Aorta (tissue), 5 donors: ENCODE data around the gene ACTG2. TPM values are rescaled to one million over a fixed set of nuclear protein-coding genes. Genes with fewer than 3 reads are reported as not detected.
A peak's percentile ranks its signal among the peaks of the same experiment; 100 is the strongest.
"Not testable (repeated sequence)": the region's sequence is repeated elsewhere in the genome, so short reads cannot be mapped to it uniquely, and the experiment has no call there.

Experiments used
- ATAC-seq: fragments of 200-7000 bp; cut with Tn5 transposase; one replicate; pipeline ENCODE4 v1.9.1; 2022; ENCODE audit warnings: moderate library complexity; ENCODE audit not compliant: low FRiP score
- DNase-seq, 2 donors: peaks; one replicate each; pipeline ENCODE4 v3.0.0-alpha.2; 2020
- H3K27ac ChIP-seq, 2 donors: one replicate each; pipeline ENCODE4 v1.5.1; 2013; ENCODE audit warnings: low read length in 2 of 2, mild to moderate bottlenecking in 2 of 2, moderate library complexity in 2 of 2, control low read depth in 1 of 2, inconsistent platforms in 1 of 2, low read depth in 1 of 2
- H3K27me3 ChIP-seq, 2 donors: one replicate each; pipeline ENCODE4 v1.6.1; 2013; ENCODE audit warnings: control low read depth in 1 of 2, low read length in 1 of 2, mild to moderate bottlenecking in 1 of 2, moderate library complexity in 1 of 2; ENCODE audit not compliant: insufficient read depth in 2 of 2, control insufficient read depth in 1 of 2
- H3K36me3 ChIP-seq, 2 donors: one replicate each; pipeline ENCODE4 v1.6.1; 2013; ENCODE audit warnings: control low read depth in 1 of 2, low read length in 1 of 2, mild to moderate bottlenecking in 1 of 2; ENCODE audit not compliant: insufficient read depth in 2 of 2, control insufficient read depth in 1 of 2
- H3K4me1 ChIP-seq, 2 donors: one replicate each; pipeline ENCODE4 v1.6.1; 2013; ENCODE audit warnings: low read length in 2 of 2, control low read depth in 1 of 2, mild to moderate bottlenecking in 1 of 2, moderate library complexity in 1 of 2; ENCODE audit not compliant: insufficient read depth in 2 of 2, control insufficient read depth in 1 of 2
- H3K4me3 ChIP-seq, 2 donors: one replicate each; pipeline ENCODE4 v1.5.1; 2013; ENCODE audit warnings: low read length in 2 of 2, control low read depth in 1 of 2, mild to moderate bottlenecking in 1 of 2
- H3K9me3 ChIP-seq: one replicate; pipeline ENCODE4 v1.6.1; 2013; ENCODE audit warnings: mild to moderate bottlenecking, low read length; ENCODE audit not compliant: control insufficient read depth
- WGBS, 2 donors: extraction: QIAGEN DNeasy Blood & Tissue Kit; methylation state at CpG; one replicate each; pipeline ENCODE4 v1.1.7; 2013; 5-methylcytosine and 5-hydroxymethylcytosine counted together
- intact Hi-C, 2 donors: fragments of 100-400 bp; cut with DNase I; formaldehyde crosslinking; loops; one replicate each; pipeline versions ENCODE4 v1.14.2 to v1.15.0; 2022
- polyA plus RNA-seq, 2 donors: library from polyadenylated mRNA; stranded (reverse); fragments of 200-250 nt; gene quantifications; one replicate each; pipeline ENCODE4 v1.2.3, GENCODE V29; 2013
- total RNA-seq, 2 donors: library from RNA; stranded (reverse); fragmentation: NEBNext Ultra II Directional; extraction: Animal tissue kit (Norgen Biotek cat#: 25700); gene quantifications; one replicate each; pipeline ENCODE4 v1.2.1, GENCODE V29; 2021
- donor health status: healthy with polysubstance abuse.
- donor health status: Bipolar disorder and iron deficiency.
- donor health status: DM: no; HTN: no; CAD: no.
- donor health status: DM: no; HTN: no; CAD: no.
- donor health status: DM: yes; HTN: yes; CAD: no.

ACTG2 gene
- total and polyA plus RNA-seq, 4 donors: 119 to 1,843 (median 359) TPM

DNA sequence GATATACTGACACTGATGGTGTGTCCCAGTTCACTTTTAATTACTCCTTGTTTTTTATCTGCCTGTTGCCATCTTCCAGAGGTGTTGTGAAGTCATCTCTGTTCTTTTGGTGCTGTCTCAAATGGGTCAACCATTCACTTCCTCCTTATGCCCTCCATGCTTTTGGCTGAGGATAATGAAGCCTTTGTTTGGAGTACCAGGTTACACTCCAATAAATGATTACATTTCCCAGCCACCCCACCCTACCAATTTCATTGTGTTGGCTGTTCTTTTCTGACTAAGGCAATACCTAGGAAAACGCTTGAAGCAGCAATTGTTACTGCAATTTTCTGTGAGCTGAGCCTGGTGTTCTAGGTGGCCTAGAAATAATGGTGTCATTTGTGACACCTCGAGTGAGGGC, 29.8 kb upstream of the ACTG2 start:
- Histone ChIP-seq H3K36me3 (peaks cover 11 to 20% of the 10 kb centered on the region in 2 donors), H3K9me3 (no peaks in the 10 kb centered on the region), H3K27me3 (no peaks in the 10 kb centered on the region), H3K4me3 (no peak overlapping the region), H3K27ac (no peak overlapping the region), H3K4me1 (no peaks in the 10 kb centered on the region)
- WGBS, 2 donors: 69 to 73% methylated on average over 2 of the region's 2 CpGs
- DNase-seq (no peak), ATAC-seq (no peak)
- intact Hi-C loops: no loop called here

DNA sequence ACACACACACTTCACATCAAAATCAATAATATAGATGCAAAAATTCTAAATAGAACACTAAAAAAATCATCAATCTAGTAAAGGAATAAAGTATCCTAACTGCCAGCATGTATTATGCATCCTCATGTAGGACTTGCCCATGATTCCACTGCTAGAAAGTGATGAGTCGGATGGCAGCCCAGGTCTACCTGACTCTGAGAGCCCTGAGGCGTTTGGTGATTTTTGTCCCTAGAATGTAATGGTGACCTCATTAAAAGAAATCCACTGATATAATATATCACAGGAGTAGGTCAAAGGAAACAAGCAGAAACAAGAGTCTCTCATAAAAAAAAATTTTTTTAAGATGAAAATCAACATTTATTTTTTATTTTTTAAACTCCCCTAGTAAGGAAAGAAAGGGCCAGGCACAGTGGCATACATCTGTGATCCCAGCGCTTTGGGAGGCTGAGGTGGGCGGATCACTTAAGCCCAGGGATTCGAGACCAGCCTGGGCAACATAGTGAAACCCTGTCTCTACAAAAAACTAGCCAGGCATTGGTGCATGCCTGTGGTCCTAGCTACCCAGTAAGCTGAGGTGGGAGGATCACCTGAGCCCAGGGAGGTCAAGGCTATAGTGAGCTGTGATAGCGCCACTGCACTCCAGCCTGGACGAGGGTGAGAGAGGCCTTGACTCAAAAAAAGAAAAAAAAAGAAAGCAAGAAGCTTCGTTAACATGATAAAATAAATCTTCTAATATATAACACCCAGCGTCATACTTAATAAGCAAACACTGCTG, 24.4 kb upstream of the ACTG2 start:
- H3K27ac ChIP-seq: no peak overlapping the region

DNA sequence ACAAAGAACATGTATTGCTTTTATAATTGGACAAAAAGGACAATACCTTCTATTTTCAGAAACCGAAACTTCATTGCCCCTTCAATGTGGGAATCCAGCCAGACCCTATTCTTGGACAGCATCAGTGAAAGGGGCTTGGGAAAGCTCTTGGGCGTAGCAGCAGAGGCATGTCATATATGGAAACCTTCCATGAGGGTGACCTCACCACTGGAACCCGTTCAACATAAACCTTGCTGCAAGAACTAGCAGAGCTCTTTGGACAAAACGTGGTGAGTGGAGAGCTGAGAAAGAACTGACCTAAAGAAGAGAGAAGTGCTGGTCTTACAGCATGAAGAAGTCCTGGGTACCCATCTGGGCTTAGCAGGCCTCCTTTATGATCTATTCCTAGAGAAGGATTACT, 22.7 kb upstream of the ACTG2 start:
- Histone ChIP-seq H3K36me3 (peaks cover 5 to 6% of the 10 kb centered on the region in 2 donors), H3K4me1 (no peaks in the 10 kb centered on the region), H3K27me3 (no peaks in the 10 kb centered on the region), H3K9me3 (no peaks in the 10 kb centered on the region), H3K4me3 (no peak overlapping the region), H3K27ac (peak overlapping the region; percentile 58 to 74)
- intact Hi-C loops: loop anchor here in 1 of 2 donors (2.0 kb wide), 1 partner anchor 23 kb away; the partner anchor contains the start of gene ACTG2
- DNase-seq: peak; percentile 75 to 81
- WGBS, 2 donors: 1 to 5% methylated on average over 4 of the region's 4 CpGs
- peak; percentile 91 for ATAC-seq

More for the DNA sequence above, 24.4 kb upstream of the ACTG2 start:
- Histone ChIP-seq H3K4me3 (no peak overlapping the region), H3K9me3 (no peaks in the 10 kb centered on the region), H3K36me3 (peaks cover 7 to 13% of the 10 kb centered on the region in 2 donors), H3K27me3 (no peaks in the 10 kb centered on the region), H3K4me1 (no peaks in the 10 kb centered on the region)
- DNase-seq (no peak), ATAC-seq (no peak)
- intact Hi-C loops: no loop called here
- 78 to 81% methylated on average over 9 of the region's 9 CpGs for WGBS, 2 donors

DNA sequence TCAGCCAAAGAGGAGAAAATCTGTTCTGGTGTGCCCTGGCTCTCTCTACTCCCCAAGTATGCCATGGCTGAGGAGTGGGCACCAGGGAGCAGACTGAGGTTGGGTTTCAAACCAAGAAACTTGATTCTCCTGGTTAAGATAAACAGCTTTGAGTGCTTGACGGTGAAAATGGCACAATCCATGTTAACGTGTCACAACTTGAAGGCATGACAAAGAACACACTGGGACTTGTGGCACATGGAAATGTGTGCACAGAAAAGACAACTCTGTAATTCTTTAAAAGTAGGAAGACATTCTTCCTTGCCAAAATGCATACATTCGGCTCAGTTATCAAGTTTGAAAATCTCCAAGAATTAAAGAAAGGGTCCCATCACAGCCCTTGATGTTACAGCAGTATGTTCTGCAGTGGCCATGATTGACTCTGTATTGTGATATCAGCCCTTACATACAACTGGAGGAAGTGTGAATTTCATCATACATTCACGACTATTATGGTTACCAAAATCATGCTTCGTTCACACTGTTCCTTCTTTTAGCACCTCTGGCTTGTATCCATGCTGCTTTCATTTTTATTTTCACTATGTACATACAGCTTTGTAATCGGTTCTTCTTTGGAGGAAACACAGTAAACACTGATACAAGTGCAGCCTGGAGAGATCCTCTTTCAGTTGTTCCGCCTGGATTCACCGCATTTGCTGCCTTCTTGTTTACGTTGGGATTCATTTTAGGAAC, 15.6 kb upstream of the ACTG2 start:
- ATAC-seq (no peak), DNase-seq (no peak)
- WGBS, 2 donors: 44 to 45% methylated on average over 9 of the region's 9 CpGs
- Histone ChIP-seq H3K36me3 (no peaks in the 10 kb centered on the region), H3K27me3 (no peaks in the 10 kb centered on the region), H3K4me3 (no peak overlapping the region), H3K9me3 (no peaks in the 10 kb centered on the region), H3K27ac (no peak overlapping the region), H3K4me1 (no peaks in the 10 kb centered on the region)
- intact Hi-C loops: no loop called here

DNA sequence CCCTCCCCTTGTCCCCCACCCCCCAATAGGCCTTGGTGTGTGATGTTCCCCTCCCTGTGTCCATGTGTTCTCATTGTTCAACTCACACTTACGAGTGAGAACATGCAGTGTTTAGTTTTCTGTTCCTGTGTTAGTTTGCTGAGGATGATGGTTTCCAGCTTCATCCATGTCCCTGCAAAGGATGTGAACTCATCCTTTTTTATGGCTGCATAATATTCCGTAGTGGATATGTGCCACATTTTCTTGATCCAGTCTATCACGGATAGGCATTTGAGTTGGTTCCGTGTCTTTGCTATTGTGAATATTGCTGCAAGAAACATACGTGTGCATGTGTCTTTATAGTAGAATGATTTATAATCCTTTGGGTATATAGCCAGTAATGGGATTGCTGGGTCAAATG, 14.8 kb upstream of the ACTG2 start:
- WGBS, 2 donors: 96 to 97% methylated on average over 5 of the region's 5 CpGs
- H3K27me3 ChIP-seq, H3K9me3 ChIP-seq, H3K36me3 ChIP-seq, H3K4me1 ChIP-seq, H3K27ac ChIP-seq, ATAC-seq, intact Hi-C loops, H3K4me3 ChIP-seq, DNase-seq: not testable (repeated sequence)

DNA sequence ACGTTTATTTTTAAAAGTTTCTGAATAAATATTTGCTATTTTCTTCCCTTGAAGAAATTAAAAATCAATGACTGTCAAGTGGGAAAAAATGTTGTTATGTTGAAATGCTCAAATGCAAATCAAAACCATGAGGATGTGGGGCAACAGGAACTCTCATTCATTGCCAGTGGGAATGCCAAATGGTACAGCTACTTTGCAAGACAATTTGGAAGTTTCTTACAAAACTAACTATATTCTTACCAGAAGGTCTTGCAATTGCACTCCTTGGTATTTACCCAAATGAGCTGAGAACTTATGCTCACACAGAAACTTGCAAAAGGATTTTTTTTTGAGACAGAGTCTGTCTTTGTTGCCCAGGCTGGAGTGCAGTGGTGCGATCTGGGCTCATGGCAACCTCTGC, 7.4 kb upstream of the ACTG2 start:
- ATAC-seq: no peak
- Histone ChIP-seq H3K4me1 (no peaks in the 10 kb centered on the region), H3K4me3 (no peak overlapping the region), H3K9me3 (no peaks in the 10 kb centered on the region), H3K27ac (no peak overlapping the region), H3K27me3 (no peaks in the 10 kb centered on the region), H3K36me3 (no peaks in the 10 kb centered on the region)
- DNase-seq: no peak
- WGBS, 2 donors: 63 to 64% methylated on average over 2 of the region's 2 CpGs
- intact Hi-C loops: no loop called here

DNA sequence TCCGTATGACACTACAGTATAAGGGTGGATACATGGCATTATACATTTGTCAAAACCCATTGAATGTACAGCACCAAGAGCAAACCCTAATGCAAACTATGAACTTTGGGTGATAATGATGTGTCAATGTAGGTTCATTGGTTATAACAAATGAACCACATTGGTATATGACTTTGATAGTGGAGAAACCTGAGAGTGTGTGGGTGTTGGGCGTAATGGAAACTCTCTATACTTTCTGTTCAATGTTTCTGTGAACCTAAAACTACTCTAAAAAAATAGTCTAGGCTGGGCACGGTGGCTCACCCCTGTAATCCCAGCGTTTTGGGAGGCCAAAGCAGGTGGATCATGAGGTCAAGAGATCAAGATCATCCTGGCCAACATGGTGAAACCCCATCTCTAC, 6.5 kb upstream of the ACTG2 start:
- H3K27me3 ChIP-seq: no peaks in the 10 kb centered on the region
- no peak overlapping the region for H3K27ac ChIP-seq
- H3K4me3 ChIP-seq: no peak overlapping the region
- WGBS, 2 donors: 86 to 92% methylated on average over 4 of the region's 4 CpGs
- H3K9me3 ChIP-seq: no peaks in the 10 kb centered on the region
- DNase-seq: no peak
- H3K4me1 ChIP-seq: no peaks in the 10 kb centered on the region
- no peak for ATAC-seq
- intact Hi-C loops: no loop called here
- H3K36me3 ChIP-seq: no peaks in the 10 kb centered on the region

DNA sequence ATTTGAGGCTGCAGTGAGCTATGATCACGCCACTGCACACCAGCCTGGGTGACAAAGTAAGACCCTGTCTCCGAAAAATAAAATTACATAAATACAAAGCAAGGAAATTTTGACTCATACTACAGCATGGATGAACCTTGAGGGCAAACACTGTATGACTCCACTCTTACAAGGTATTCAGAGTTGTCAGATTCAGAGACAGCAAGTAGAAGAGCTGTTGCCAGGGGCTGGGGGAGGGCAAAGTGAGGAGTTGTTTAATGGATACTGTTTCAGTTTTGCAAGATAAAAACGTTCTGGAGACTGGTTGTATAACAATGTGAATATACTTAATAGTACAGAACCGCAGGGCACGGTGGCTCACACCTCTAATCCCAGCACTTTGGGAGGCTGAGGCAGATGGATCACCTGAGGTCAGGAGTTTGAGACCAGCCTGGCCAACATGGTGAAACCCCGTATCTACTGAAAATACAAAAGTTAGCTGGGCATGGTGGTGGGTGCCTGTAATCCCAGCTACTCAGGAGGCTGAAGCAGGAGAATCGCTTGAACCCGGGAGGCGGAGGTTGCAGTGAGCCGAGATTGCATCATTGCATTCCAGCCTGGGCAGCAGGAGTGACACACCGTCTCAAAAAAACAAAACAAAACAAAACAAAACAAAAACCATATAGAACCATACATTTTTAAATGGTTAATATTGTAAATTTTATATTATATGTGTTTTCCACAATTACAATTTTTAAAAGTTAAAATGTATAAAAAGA, 5.0 kb upstream of the ACTG2 start:
- H3K36me3 ChIP-seq, H3K9me3 ChIP-seq, H3K4me1 ChIP-seq, ATAC-seq, H3K27me3 ChIP-seq, H3K4me3 ChIP-seq, H3K27ac ChIP-seq, intact Hi-C loops, DNase-seq: not testable (repeated sequence)
- 80 to 81% methylated on average over 10 to 11 of the region's 11 CpGs for whole genome bisulfite sequencing, 2 donors
